K562 (cell line): Measurements from ENCODE around the gene TCEAL5. TPM values are rescaled to one million over a fixed set of nuclear protein-coding genes. Genes with fewer than 3 reads are reported as not detected.

ENCODE experiments used
- CHD7 ChIP-seq: fragments of 200-600 bp; sonication (generic); IDR thresholded peaks from one replicate; pipeline ENCODE4 v1.6.1; 2012; ENCODE audit warnings: mild to moderate bottlenecking, low read depth, low read length, inconsistent platforms
- MNT ChIP-seq, 2 experiments: fragments of 450-650 bp; conservative IDR thresholded peaks; 2 replicates each; pipeline ENCODE4 v1.6.1; 2017; ENCODE audit warnings: mild to moderate bottlenecking in 2 of 2, moderate library complexity in 2 of 2
- POLR2G ChIP-seq: fragments of 200-400 bp; formaldehyde crosslinking; IDR thresholded peaks from 2 replicates; pipeline ENCODE4 v1.6.1; 2017; ENCODE audit warnings: low read depth, mild to moderate bottlenecking, antibody characterized with exemption, low read length, moderate library complexity
- polyA plus RNA-seq, 8 experiments: library from polyadenylated mRNA; depleted of rRNA in 4 of 8; stranded (reverse) in 5 of 8; unstranded in 3 of 8; fragments of >200 nt; fragmentation: Nextera tagmentation in 2 of 8; fragmentation: Illumina TruSeq in 1 of 8; extraction: Ambion mirVana in 2 of 8; extraction: Trizol in 1 of 8; gene quantifications; 2 replicates each; pipeline versions ENCODE4 v1.2.1 to v1.2.3, GENCODE V29; 2011 to 2014; ENCODE audit warnings: inconsistent platforms in 1 of 8, missing spikeins in 1 of 8
- total RNA-seq, 7 experiments: library from RNA; depleted of rRNA in 6 of 7; stranded (reverse); fragments of >200 nt in 6 of 7; fragmentation: Illumina TruSeq in 2 of 7; extraction: Trizol in 2 of 7; gene quantifications; 2 replicates each; pipeline versions ENCODE4 v1.2.1 to v1.2.3, GENCODE V29; 2011 to 2021; ENCODE audit warnings: low replicate concordance in 1 of 7

TCEAL5 gene
- total and polyA plus RNA-seq, 9 of the 15 experiments (the other 6 are each of a cell fraction or from before 2014, with no cell fraction given), result 0.10 to 0.18 TPM; not detected in 7

- TF ChIP-seq CHD7 (no peak), POLR2G (peak; percentile 90), MNT (conservative IDR thresholded peaks at IDR 0.05) (peak; percentile 78 to 88)
Measured at GRCh38 chrX:103310555-103311398, 34.2 kb upstream of the TCEAL5 start, which contains the start of gene BEX2 (continued).
